ENCODE measurements around the gene PAK5.

Gene PAK5

GRCh38 chr20:9775176-9775575 is 63.7 kb downstream of the PAK5 start:
- DNase-seq: no peak

DNA sequence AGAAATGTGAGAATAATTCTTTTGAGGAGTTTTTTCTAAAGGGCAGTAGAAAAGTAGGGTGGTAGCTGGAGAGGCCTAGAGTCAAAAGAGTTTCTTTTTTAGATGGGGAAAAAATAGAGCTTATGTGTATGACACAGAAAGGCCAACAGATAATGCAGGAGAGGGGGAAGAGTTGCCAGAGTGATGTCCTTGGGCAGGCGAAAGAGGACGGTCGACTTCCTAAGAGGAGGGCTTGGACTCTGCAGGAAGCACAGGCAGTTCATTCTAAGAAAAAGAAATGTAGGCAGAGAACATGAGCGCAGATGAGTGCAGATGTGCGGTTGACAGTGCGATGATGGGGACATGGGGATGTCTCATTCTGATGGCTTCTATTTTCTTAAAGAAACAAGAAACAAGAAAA is 68.9 kb downstream of the PAK5 start:
- DNase-seq: no peak

DNA sequence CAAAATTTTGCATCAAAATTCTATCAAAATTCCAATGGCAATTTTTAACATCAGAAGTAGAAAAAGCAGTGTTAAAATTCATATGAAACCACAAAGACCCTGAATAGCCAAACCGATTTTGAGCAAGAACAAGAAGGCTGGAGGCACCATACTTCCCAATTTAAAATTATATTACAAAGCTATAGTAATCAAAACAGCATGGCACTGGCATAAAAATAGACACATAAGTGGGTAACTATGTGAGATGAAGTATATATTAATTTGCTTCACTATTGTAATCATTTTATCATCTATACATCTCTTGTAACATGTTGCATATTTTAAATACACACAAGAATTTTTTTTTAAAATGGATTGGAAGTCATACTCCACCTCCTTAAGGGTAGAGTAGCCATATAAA is 77.4 kb downstream of the PAK5 start:
- DNase-seq: no peak

- no peak for DNase-seq
Measured at GRCh38 chr20:9759392-9759791, 79.5 kb downstream of the PAK5 start.

GRCh38 chr20:9758752-9759151 is 80.1 kb downstream of the PAK5 start:
- no peak for DNase-seq

DNA sequence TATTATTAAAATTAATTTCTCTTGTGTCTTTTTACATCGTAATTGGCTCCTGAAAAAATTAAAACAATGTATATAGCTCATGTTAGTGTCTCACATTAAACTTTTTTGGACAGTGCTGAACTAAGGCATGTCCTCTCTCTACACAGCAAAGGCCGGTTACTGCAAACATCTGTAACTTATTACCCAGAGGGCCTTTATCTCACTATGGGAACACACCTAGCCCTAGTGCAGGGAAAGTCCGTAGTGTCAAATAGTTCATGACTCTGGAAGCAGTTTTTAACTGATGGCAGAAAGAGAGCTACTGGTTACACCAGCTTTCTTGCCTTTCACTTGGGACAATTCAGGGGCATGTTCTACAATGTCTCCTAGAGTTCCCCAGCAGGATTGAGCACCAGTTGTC is 82.2 kb downstream of the PAK5 start:
- DNase-seq: no peak

DNA sequence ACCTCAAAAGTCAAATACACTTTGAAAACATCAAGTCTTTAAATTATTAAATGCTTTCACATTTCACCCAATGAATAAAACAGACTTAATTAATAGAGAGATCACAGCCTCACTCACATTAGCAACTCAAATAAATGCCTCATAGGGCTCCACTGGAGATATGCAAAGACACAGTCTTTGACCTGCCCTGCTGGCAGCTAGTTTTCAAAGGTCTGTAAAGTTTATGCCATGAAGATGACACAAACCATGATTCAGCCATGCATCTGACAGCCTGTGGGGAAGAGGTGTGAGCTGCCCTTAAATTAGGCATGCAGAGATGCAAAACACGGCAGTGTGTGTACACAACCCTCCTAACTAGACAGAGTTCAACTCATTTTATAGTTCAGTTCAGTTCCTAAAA is 83.6 kb downstream of the PAK5 start:
- no peak for DNase-seq

DNA sequence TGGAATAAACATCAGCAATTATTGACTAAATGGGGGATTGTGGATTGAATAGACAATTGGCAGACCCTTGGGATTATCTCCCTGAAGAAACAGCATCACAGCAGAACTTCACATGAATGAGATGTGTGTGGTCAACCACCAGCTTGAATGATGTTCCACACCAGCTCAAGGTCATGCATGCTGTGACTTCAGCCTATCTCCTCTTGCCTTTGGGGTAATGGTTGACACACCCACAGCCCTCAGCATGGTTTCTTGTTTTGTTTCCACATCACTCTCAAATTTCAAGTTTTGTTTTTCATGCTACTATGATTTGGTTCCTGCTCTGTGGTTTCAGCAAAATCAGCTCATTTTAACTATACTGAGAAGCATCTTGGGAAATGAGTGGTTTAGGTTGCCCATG is 94.3 kb downstream of the PAK5 start:
- no peak for DNase-seq

- no peak for DNase-seq
Measured at GRCh38 chr20:9743871-9744270, 95.0 kb downstream of the PAK5 start.

- no peak for DNase-seq
Measured at GRCh38 chr20:9742821-9743220, 96.1 kb downstream of the PAK5 start.

- DNase-seq: no peak
Measured at GRCh38 chr20:9741996-9742395, 96.9 kb downstream of the PAK5 start.

GRCh38 chr20:9740486-9740885 is 98.4 kb downstream of the PAK5 start:
- DNase-seq: no peak

DNA sequence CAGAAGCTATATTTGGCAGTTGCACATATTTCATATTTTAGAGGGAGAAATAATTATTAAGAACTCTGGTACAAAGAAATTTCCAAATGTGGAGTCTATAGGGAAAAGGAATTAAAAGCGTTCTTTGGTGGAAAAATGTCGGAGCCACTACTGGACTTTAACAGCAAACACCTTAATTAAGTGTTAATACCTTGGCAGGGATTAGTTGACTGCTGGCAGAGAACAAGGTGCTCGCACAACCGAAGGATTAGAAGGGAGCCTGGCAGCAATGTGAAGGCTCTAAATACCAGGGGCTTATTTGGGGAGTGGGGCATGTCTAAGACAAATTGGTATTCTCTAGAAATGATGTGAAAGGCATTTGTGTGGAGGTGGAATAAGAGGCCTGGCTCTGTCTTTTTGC is 98.9 kb downstream of the PAK5 start:
- DNase-seq: no peak

DNA sequence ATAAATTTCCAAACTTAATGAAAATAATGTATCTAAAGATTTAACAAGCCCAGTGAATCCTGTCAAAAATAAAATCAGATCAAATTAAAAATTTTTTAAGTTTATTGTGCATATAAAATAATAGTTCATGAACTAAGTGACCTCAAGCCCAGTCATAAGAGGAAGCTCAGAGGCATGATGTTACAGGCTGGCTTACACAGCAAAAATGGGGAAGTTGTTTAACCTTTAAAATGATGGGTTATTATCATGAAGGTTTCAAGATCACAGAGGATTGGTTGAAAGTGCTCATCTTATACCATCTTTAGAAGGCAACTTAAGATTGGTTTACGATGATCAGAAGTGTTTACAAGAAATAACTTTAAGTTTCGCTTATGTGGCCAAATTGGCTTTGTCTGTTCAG is 102.5 kb downstream of the PAK5 start:
- no peak for DNase-seq

- no peak for DNase-seq
Measured at GRCh38 chr20:9723501-9724202, 115.2 kb downstream of the PAK5 start.

DNA sequence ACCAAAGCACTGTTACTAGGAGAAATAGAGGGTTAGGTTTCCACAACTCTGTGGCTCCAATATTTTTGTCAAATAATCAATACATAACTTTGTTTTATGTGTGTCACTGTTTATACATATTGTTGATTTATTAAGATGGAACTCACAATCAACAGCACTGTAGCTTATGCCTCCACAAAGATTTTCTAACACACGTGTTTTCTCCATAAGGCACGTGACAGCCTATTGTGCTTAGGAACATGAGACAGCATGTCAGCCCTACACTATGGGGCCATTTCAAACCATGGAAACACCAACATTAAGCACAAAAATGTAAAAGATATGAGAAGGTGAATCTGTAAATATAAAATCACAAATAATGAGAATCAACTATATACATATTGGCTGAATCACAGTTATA is 127.0 kb downstream of the PAK5 start:
- no peak for DNase-seq

DNA sequence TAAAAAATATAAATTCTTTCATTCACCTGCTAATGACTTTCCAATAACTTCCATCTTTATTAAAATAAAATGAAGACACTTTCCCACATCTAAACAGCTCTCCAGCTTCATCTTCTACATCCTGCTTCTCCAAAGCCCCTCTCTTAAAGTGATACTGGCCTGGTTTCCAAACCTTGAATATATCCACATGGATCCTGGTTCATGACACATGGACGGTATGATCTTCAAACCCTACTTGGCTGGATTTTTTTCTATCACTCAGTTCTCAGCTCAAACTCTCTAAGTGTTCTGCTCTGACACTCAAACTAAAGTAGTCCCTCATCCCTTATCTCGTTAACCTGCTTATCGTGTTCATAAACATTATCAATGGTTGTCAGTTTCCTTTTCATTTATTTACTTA is 128.2 kb downstream of the PAK5 start:
- no peak for DNase-seq

DNA sequence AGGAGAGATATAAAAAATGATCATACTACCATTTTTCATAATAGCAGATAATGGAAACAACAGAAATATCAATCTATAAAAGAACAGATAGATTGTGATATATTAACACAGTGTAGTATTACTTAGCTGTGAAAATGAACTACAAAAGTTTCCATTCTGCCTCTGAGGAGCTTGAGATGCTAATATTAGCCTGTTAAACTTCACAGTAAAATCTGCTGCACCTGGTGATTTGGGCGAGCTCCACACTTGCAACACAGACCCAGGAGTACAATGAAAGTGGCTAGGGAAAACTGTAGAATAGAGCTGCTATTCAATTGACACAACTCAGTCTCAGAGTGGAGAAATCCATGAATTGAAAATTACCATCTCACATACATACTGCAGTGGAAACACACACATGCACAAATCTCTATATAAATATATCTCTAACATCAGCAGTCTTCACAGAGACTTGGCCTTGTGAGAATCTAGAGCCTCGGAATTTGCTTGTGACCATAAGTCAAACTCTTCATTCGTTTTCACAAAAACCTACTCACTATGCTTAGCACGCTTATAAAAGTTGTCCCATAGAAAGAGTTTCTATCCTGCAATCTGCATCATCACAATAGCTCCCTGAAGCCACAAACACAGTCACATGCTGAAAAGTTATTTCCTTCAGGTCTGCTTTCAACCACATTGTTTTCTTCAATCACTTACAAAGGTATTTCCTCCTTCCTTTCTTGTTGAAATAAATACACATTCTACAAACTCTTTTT is 133.0 kb downstream of the PAK5 start:
- no peak for DNase-seq

DNA sequence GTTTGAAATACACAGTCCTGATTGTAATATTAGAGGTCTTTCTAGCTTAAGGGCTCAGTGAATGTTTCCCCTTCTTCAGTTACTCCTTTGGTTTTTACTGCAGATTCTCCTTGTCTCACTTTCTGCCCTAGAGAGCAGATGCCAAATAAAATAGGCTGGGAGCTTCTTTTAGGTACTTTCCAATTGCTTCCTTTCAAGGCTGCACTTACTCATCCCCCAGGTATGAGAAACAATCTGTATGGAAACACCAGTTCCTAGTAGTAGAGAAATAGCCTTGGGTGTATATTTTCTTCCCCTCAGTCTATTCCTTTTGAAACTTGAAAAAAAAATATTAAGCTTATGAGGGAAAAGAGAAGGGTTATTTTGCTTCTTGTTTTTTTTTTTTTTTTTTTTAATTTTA is 139.7 kb downstream of the PAK5 start:
- no peak for DNase-seq

DNA sequence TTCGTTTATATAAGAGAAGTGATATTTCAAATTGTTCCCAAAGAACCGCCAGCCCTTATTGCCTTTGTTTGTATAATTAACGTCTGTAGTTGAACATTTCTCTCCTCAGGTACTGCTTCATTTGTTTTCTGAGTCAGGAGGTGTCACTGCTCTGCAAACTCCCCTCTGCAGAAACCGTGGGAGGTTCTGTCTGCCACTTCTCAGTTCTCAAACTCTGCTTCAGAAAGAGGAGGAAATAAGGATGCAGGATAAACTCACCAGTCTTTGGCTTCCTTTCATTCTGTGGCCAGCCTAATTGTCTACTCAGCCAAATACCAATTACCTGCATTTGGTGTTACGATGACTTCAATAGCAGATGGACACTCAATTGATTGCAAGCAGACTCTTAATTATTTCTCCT is 149.8 kb downstream of the PAK5 start:
- no peak for DNase-seq

DNA sequence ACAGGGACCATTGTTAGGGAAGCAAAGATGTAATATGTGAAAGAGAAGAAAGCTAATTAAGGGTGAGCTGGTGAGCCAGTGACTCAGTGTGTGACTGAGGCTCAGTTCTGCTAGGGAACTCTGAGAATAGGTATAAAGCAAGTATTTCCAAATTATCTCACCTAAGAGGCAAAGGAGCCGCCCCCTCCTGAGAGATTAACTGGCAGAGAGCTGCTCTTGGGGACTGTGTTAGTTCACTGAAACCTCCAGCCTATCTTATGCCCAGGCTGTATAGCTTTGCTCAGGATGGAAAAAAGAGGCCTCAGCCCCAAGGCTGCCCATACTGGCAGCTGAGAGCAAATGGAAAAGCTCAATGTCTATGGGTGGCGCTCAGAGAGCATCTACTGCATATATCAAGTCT is 152.0 kb downstream of the PAK5 start:
- DNase-seq: no peak

DNA sequence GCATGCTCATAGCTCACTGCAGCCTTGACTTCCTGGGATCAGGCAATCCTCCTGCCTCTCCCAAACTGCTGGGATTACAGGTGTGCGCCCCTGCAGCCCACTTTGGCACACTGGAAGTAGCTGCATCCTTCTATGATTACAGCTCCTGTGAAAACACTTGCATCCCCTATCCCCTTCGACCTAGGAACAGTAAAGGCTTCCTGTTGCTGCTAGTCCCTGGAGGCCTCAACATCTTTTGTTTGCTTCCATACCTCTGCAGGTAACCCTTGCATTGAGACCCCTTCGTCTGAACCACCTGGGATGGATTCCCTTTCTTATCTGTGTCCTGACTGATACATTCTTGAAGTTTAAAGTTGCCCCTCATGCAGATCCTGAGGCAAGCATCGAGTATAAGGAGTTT is 152.4 kb downstream of the PAK5 start:
- no peak for DNase-seq

- no peak for DNase-seq
Measured at GRCh38 chr20:9686001-9686400, 152.9 kb downstream of the PAK5 start.

GRCh38 chr20:9685011-9685410 is 153.9 kb downstream of the PAK5 start:
- DNase-seq: no peak

DNA sequence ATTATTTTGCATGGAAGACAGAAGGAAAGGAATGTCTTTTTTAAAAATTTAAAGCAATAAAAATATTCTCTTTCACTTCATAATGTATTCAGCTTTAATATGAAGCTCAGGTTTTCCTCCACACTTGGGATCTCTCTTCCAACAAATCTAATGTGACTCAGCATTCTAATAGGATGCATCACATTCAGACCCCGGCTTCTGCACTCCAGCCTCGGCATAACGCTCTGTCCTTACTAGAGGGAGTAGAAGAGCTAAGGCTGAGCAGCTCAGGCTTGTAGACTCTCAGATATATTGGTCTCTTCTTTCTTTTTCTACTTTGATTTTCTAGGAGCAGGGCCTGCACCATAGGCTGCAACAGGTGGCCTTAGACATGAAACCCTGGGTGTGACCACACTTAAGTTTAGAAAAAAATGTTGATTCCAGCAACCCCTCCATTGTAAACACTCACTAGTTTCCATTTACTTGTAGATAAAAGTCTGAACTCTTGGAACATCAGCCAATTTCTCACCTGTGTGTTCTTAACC is 161.7 kb downstream of the PAK5 start:
- DNase-seq: no peak
